Central memory CD8-positive, alpha-beta T cell (primary cell): Measurements from ENCODE around the gene RIMKLB.
A peak's percentile ranks its signal among the peaks of the same experiment; 100 is the strongest.
"Not testable (repeated sequence)": the region's sequence is repeated elsewhere in the genome, so short reads cannot be mapped to it uniquely, and the experiment has no call there.

Source experiments
- ATAC-seq: fragments of 150-1000 bp; cut with Tn5 transposase; replicated peaks from 2 replicates; pipeline ENCODE4 v1.10.0; 2022; ENCODE audit warnings: mild to moderate bottlenecking, moderate FRiP score, moderate number of reproducible peaks; ENCODE audit not compliant: poor library complexity, severe bottlenecking; ENCODE audit errors: extremely low read depth
- DNase-seq, 2 donors: peaks; one replicate each; pipeline ENCODE4 v3.0.0; 2021; ENCODE audit warnings: low spot score in 2 of 2
- H3K27ac Mint-ChIP-seq: one replicate; pipeline ENCODE4 v1.8.0; 2022; ENCODE audit warnings: low read depth, mild to moderate bottlenecking, moderate library complexity, mixed read lengths
- H3K27me3 Mint-ChIP-seq: one replicate; pipeline ENCODE4 v1.8.0; 2022; ENCODE audit warnings: mixed read lengths
- H3K36me3 Mint-ChIP-seq: one replicate; pipeline ENCODE4 v1.8.0; 2022; ENCODE audit warnings: mild to moderate bottlenecking, moderate library complexity, mixed read lengths; ENCODE audit not compliant: insufficient read depth
- H3K4me1 Mint-ChIP-seq: one replicate; pipeline ENCODE4 v1.8.0; 2022; ENCODE audit warnings: mixed read lengths
- H3K4me3 Mint-ChIP-seq: one replicate; pipeline ENCODE4 v1.8.0; 2022; ENCODE audit warnings: mild to moderate bottlenecking, moderate library complexity, mixed read lengths
- H3K9me3 Mint-ChIP-seq: one replicate; pipeline ENCODE4 v1.8.0; 2022; ENCODE audit warnings: mixed read lengths

Gene RIMKLB

GRCh38 chr12:8785499-8785898, 87.7 kb downstream of the RIMKLB start:
- no peaks in the 10 kb centered on the region for H3K27me3 Mint-ChIP-seq
- no peaks in the 10 kb centered on the region for H3K4me1 Mint-ChIP-seq
- no peaks in the 10 kb centered on the region for H3K36me3 Mint-ChIP-seq
- no peak overlapping the region for H3K4me3 Mint-ChIP-seq
- no peak for ATAC-seq
- no peak overlapping the region for H3K27ac Mint-ChIP-seq
- no peaks in the 10 kb centered on the region for H3K9me3 Mint-ChIP-seq
- no peak for DNase-seq

- not testable (repeated sequence) for H3K36me3 Mint-ChIP-seq, H3K4me3 Mint-ChIP-seq, DNase-seq, H3K27me3 Mint-ChIP-seq, H3K9me3 Mint-ChIP-seq, ATAC-seq, H3K27ac Mint-ChIP-seq, H3K4me1 Mint-ChIP-seq
Observed at GRCh38 chr12:8787206-8787605, 89.4 kb downstream of the RIMKLB start.

GRCh38 chr12:8788706-8789105, 90.9 kb downstream of the RIMKLB start:
- H3K27ac Mint-ChIP-seq, H3K4me1 Mint-ChIP-seq, ATAC-seq: not testable (repeated sequence)

GRCh38 chr12:8789341-8790013, 91.7 kb downstream of the RIMKLB start:
- not testable (repeated sequence) for ATAC-seq, H3K4me1 Mint-ChIP-seq, H3K27ac Mint-ChIP-seq, H3K36me3 Mint-ChIP-seq, DNase-seq, H3K9me3 Mint-ChIP-seq, H3K27me3 Mint-ChIP-seq
- peak overlapping the region; percentile 73 for H3K4me3 Mint-ChIP-seq

More at GRCh38 chr12:8788706-8789105, 90.9 kb downstream of the RIMKLB start:
- H3K27me3 Mint-ChIP-seq, H3K9me3 Mint-ChIP-seq, DNase-seq, H3K36me3 Mint-ChIP-seq: not testable (repeated sequence)
- peak overlapping the region; percentile 73 for H3K4me3 Mint-ChIP-seq

- not testable (repeated sequence) for H3K36me3 Mint-ChIP-seq, H3K27ac Mint-ChIP-seq, DNase-seq, ATAC-seq, H3K9me3 Mint-ChIP-seq, H3K27me3 Mint-ChIP-seq, H3K4me3 Mint-ChIP-seq, H3K4me1 Mint-ChIP-seq
Observed at GRCh38 chr12:8793226-8793625, 95.4 kb downstream of the RIMKLB start.

GRCh38 chr12:8794611-8795010, 96.8 kb downstream of the RIMKLB start:
- H3K36me3 Mint-ChIP-seq, H3K9me3 Mint-ChIP-seq, H3K27ac Mint-ChIP-seq, H3K4me3 Mint-ChIP-seq, H3K4me1 Mint-ChIP-seq, DNase-seq, ATAC-seq: not testable (repeated sequence)
- H3K27me3 Mint-ChIP-seq = peaks cover 13% of the 10 kb centered on the region

- Mint-ChIP-seq H3K4me3 (no peak overlapping the region), H3K27ac (no peak overlapping the region), H3K4me1 (no peaks in the 10 kb centered on the region), H3K9me3 (no peaks in the 10 kb centered on the region), H3K27me3 (peaks cover 13% of the 10 kb centered on the region), H3K36me3 (no peaks in the 10 kb centered on the region)
- ATAC-seq (no peak), DNase-seq (no peak)
Observed at GRCh38 chr12:8796831-8797626, 99.2 kb downstream of the RIMKLB start.

GRCh38 chr12:8801213-8801612, 103.4 kb downstream of the RIMKLB start:
- H3K9me3 Mint-ChIP-seq, ATAC-seq, H3K36me3 Mint-ChIP-seq, H3K4me3 Mint-ChIP-seq, H3K27ac Mint-ChIP-seq, H3K4me1 Mint-ChIP-seq, DNase-seq: not testable (repeated sequence)
- peaks cover 25% of the 10 kb centered on the region for H3K27me3 Mint-ChIP-seq

GRCh38 chr12:8804833-8805232, 107.0 kb downstream of the RIMKLB start:
- not testable (repeated sequence) for H3K36me3 Mint-ChIP-seq, ATAC-seq, H3K27ac Mint-ChIP-seq, H3K9me3 Mint-ChIP-seq, DNase-seq, H3K4me1 Mint-ChIP-seq, H3K4me3 Mint-ChIP-seq
- peaks cover 18% of the 10 kb centered on the region for H3K27me3 Mint-ChIP-seq

GRCh38 chr12:8805487-8805886, 107.7 kb downstream of the RIMKLB start:
- ATAC-seq = not testable (repeated sequence)

GRCh38 chr12:8807084-8807483, 109.3 kb downstream of the RIMKLB start:
- not testable (repeated sequence) for DNase-seq, H3K27ac Mint-ChIP-seq, ATAC-seq, H3K4me1 Mint-ChIP-seq, H3K4me3 Mint-ChIP-seq, H3K9me3 Mint-ChIP-seq, H3K36me3 Mint-ChIP-seq
- peaks cover 18% of the 10 kb centered on the region for H3K27me3 Mint-ChIP-seq

More at GRCh38 chr12:8805487-8805886, 107.7 kb downstream of the RIMKLB start:
- H3K36me3 Mint-ChIP-seq, H3K4me1 Mint-ChIP-seq, H3K4me3 Mint-ChIP-seq, DNase-seq, H3K27ac Mint-ChIP-seq, H3K9me3 Mint-ChIP-seq: not testable (repeated sequence)
- H3K27me3 Mint-ChIP-seq = peaks cover 18% of the 10 kb centered on the region

GRCh38 chr12:8810112-8810511, 112.3 kb downstream of the RIMKLB start:
- not testable (repeated sequence) for H3K36me3 Mint-ChIP-seq, H3K9me3 Mint-ChIP-seq, ATAC-seq, H3K4me1 Mint-ChIP-seq, DNase-seq, H3K4me3 Mint-ChIP-seq, H3K27ac Mint-ChIP-seq
- peaks cover 17% of the 10 kb centered on the region for H3K27me3 Mint-ChIP-seq
